ENCODE data around the gene DDC.
"Not testable (repeated sequence)": the region's sequence is repeated elsewhere in the genome, so short reads cannot be mapped to it uniquely, and the experiment has no call there.

DDC gene

DNA sequence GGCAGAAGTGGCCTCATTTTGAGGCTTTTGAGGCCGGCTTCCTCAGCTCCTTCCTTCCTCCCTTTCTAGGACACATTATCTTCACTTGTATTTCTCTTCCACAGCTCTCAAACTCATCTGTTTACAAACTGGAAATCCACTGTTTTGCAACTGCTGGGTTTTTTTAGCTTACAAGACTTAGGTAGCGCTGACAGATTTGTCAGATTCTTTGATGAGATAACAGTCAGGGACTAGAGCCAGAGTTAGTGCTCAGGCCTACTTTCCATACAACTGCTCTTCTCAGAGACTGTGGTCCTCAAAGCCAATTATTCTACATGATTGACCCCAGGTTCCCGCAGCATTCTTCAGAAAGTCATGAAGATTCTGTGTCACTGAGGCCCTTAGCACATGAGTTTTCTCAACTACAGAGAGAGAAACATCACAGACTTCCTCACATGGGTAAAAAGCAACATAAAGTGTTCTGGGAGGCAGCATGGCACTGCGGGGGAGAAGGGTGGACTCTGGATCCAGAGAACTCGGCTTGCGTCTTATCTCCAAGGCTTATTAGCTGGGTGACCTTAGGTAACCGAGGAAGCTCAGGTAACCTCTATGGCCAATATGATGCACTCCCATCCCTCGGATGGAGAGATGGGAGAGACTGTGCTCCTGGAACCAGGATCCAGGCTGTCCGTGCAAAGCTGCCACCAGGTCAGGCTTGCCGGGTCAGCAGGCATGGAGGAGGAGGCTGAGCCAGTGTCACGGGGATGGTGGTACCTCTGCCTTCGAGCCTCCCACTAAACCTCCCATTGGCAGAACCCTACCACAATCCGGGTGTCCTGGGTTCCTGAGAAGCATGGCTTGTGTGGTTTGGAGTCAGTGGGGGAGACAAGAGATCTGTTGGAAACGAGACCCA is 10.5 kb downstream of the DDC start:
- DNase-seq (ENCODE audit: low read depth): no peak

- no peak for DNase-seq (ENCODE audit: low read depth)
These were observed 11.2 kb downstream of the DDC start for GRCh38 chr7:50553973-50554372.

GRCh38 chr7:50552921-50553320 is 12.3 kb downstream of the DDC start:
- DNase-seq (ENCODE audit: low read depth): no peak

GRCh38 chr7:50552139-50552538 is 13.1 kb downstream of the DDC start:
- DNase-seq (ENCODE audit: low read depth): no peak

DNA sequence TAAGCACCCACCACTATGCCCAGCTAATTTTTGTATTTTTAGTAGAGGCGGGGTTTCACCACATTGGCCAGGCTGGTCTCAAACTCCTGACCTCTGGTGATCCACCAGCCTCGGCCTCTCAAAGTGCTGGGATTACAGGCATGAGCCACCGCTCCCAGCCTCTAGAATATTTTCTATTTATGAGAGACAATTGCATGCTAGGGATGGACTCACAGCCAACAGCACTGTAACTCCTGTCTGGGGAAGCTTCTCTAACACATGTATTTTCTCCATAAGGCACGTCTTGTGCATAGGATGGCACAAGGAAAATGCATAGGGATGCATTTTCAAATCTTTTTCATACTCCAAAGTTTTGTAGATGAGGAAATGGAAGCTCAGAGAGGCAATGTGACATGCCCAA is 19.6 kb downstream of the DDC start:
- not testable (repeated sequence) for DNase-seq (ENCODE audit: low read depth)

- DNase-seq (ENCODE audit: low read depth): no peak
These were observed 20.2 kb downstream of the DDC start for GRCh38 chr7:50544992-50545391.

DNA sequence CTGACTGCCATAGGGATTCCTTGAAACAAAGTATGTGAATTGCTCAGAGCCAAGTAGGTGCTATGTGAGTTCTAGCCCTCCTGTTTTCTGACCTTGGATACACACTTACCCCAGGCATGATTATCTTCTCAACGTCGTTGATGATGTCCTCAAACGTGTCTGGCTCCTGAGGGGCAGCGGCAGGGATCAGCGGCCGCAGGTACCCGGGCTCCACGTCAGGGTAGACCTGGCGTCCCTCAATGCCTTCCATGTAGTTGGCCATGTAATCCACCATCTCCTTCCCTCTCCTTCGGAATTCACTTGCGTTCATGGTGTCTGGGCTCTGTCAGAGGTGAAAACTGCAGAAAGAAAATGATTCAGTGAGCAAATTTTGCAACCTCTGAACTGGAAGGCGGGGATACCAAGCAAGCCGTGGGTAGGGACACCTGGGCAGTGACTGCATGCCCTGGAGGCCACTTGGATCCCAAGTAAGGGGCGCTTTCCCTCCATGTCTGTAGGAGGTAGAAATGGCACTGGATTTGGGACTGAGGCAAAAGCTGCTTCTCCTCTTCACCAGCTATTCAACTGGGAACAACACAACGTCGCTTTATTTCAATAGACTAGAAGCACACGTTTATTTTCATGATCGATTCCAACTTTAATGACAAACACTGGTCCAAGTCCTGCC is 21.3 kb downstream of the DDC start:
- no peak for DNase-seq (ENCODE audit: low read depth)

GRCh38 chr7:50542132-50542531 is 23.1 kb downstream of the DDC start:
- DNase-seq (ENCODE audit: low read depth): no peak

GRCh38 chr7:50540785-50541579 is 24.2 kb downstream of the DDC start:
- DNase-seq (ENCODE audit: low read depth): no peak

- no peak for DNase-seq (ENCODE audit: low read depth)
These were observed 25.5 kb downstream of the DDC start for GRCh38 chr7:50539725-50540124.

- no peak for DNase-seq (ENCODE audit: low read depth)
These were observed 26.7 kb downstream of the DDC start for GRCh38 chr7:50538478-50538877.

GRCh38 chr7:50537417-50537816 is 27.8 kb downstream of the DDC start:
- no peak for DNase-seq (ENCODE audit: low read depth)

DNA sequence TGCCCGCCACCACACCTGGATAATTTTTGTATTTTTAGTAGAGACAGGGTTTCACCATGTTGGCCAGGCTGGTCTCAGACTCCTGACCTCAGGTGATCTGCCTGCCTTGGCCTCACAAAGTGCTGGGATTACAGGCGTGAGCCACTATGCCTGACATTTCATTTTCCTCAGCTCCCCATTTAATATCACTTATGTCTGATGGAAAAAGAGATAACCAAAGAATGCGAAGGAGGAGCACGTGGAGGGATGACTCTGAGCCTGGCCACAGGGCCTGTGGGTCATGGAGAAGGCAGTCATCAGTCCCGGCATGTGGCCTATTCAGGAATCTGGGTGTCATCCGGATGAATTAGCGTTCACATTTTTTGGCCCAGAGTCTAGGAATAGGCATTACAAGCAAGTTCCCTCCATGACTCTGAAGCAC is 29.9 kb downstream of the DDC start:
- DNase-seq (ENCODE audit: low read depth): not testable (repeated sequence)

- no peak for DNase-seq (ENCODE audit: low read depth)
These were observed 30.4 kb downstream of the DDC start for GRCh38 chr7:50534690-50535290.

DNA sequence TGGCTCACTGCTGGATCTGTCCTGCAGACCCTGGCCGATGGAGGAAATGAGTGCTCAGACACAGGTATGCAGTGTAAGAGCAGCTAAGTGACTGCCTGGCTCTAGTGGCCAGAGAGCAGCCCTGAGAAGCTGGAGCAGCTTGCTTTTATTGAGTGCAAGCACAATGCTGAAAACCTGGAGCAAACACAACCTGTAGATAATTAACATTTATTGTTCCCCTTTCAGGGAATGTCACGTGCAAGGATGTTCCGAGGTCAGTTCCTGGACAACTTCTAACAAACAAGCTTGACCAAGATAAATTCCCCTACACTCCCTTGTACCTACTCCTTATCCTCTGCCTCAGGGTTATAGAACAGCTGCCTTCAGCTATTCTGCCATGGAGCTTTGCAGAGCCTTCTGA is 31.3 kb downstream of the DDC start:
- no peak for DNase-seq (ENCODE audit: low read depth)

DNA sequence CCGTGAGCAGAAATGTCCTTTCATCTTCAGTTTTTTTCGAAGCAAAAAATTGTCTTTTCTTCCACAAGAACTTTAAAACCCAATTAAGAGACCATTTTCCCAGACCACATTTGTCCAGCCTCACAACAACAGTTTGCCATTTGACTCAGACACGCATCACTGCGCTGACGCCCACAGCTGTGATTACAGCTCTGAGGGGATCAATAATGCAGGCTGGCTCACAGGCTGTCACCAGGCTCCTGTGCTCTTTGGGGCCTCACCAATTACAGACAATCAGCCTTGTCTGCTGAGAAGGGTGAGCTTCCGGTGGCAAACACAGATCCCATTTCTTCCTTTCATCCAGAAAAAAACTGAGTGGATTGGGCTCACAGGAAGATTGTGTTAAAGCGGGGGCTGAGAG is 33.3 kb downstream of the DDC start:
- no peak for DNase-seq (ENCODE audit: low read depth)

GRCh38 chr7:50531401-50531911 is 33.7 kb downstream of the DDC start:
- no peak for DNase-seq (ENCODE audit: low read depth)

- DNase-seq (ENCODE audit: low read depth): no peak
These were observed 34.4 kb downstream of the DDC start for GRCh38 chr7:50530766-50531165.

GRCh38 chr7:50529093-50529862 is 35.9 kb downstream of the DDC start:
- no peak for DNase-seq (ENCODE audit: low read depth)

GRCh38 chr7:50528266-50529092 is 36.7 kb downstream of the DDC start:
- DNase-seq (ENCODE audit: low read depth): no peak
